ENCODE measurements around the gene USP6NL. TPM values are rescaled to one million over a fixed set of nuclear protein-coding genes. Genes with fewer than 3 reads are reported as not detected.

USP6NL gene
- total and polyA plus RNA-seq, 3 experiments from 2014 or later = 1.3 to 3.2 (median 1.9) TPM

GRCh38 chr10:11454958-11455566 is 156.4 kb downstream of the USP6NL start:
- H3K4me3 ChIP-seq (ENCODE audit: low read length) = no peak overlapping the region
- no peak for DNase-seq
- no peak overlapping the region for H3K4me3 Mint-ChIP-seq
- peaks cover 0 to 3% (median 0%) of the 10 kb centered on the region in 3 donors for H3K4me1 Mint-ChIP-seq
- ChIA-PET POLR2A (no interaction called here), CTCF (no interaction called here)
- peak overlapping the region in 1 of 8 donors; percentile 74 for H3K27ac Mint-ChIP-seq
- no peaks in the 10 kb centered on the region for H3K36me3 ChIP-seq (ENCODE audit: insufficient read depth, low read length)
- H3K27ac ChIP-seq (ENCODE audit: low read depth, low read length) = no peak overlapping the region
- H3K4me1 ChIP-seq (ENCODE audit: insufficient read depth, low read length) = no peaks in the 10 kb centered on the region
- H3K27me3 Mint-ChIP-seq = peaks cover 2 to 4% of the 10 kb centered on the region in 2 donors
- no peaks in the 10 kb centered on the region for H3K27me3 ChIP-seq (ENCODE audit: insufficient read depth, low read length, poor library complexity, severe bottlenecking)
- no peaks in the 10 kb centered on the region for H3K9me3 ChIP-seq (ENCODE audit: low read length)
- H3K36me3 Mint-ChIP-seq = peaks cover 0 to 2% (median 0%) of the 10 kb centered on the region in 3 donors
- H3K9me3 Mint-ChIP-seq = no peaks in the 10 kb centered on the region

GRCh38 chr10:11454160-11454559 is 157.3 kb downstream of the USP6NL start:
- no peaks in the 10 kb centered on the region for H3K4me1 ChIP-seq (ENCODE audit: insufficient read depth, low read length)
- Mint-ChIP-seq H3K4me1 (peaks cover 0 to 3% (median 0%) of the 10 kb centered on the region in 3 donors), H3K9me3 (no peaks in the 10 kb centered on the region), H3K27me3 (peaks cover 4% of the 10 kb centered on the region in 2 donors), H3K4me3 (no peak overlapping the region), H3K36me3 (peaks cover 0 to 2% (median 0%) of the 10 kb centered on the region in 3 donors), H3K27ac (peak overlapping the region in 1 of 8 donors; percentile 49)
- H3K36me3 ChIP-seq (ENCODE audit: insufficient read depth, low read length) = no peaks in the 10 kb centered on the region
- H3K27me3 ChIP-seq (ENCODE audit: insufficient read depth, low read length, poor library complexity, severe bottlenecking) = no peaks in the 10 kb centered on the region
- no peak overlapping the region for H3K4me3 ChIP-seq (ENCODE audit: low read length)
- H3K9me3 ChIP-seq (ENCODE audit: low read length) = no peaks in the 10 kb centered on the region
- ChIA-PET POLR2A (no interaction called here), CTCF (no interaction called here)
- no peak overlapping the region for H3K27ac ChIP-seq (ENCODE audit: low read depth, low read length)
- no peak for DNase-seq

- POLR2A ChIA-PET = no interaction called here
- peaks cover 3 to 9% of the 10 kb centered on the region in 2 donors for H3K27me3 Mint-ChIP-seq
- no peak overlapping the region for H3K4me3 Mint-ChIP-seq
- H3K9me3 ChIP-seq (ENCODE audit: low read length) = no peaks in the 10 kb centered on the region
- no peak overlapping the region for H3K4me3 ChIP-seq (ENCODE audit: low read length)
- H3K4me1 Mint-ChIP-seq = peaks cover 0 to 8% (median 3%) of the 10 kb centered on the region in 3 donors
- no peaks in the 10 kb centered on the region for H3K4me1 ChIP-seq (ENCODE audit: insufficient read depth, low read length)
- no peaks in the 10 kb centered on the region for H3K27me3 ChIP-seq (ENCODE audit: insufficient read depth, low read length, poor library complexity, severe bottlenecking)
- peaks cover 0 to 2% (median 0%) of the 10 kb centered on the region in 3 donors for H3K36me3 Mint-ChIP-seq
- H3K27ac ChIP-seq (ENCODE audit: low read depth, low read length) = no peak overlapping the region
- H3K27ac Mint-ChIP-seq = peak overlapping the region in 2 of 8 donors; percentile 4 to 96
- H3K9me3 Mint-ChIP-seq = no peaks in the 10 kb centered on the region
- H3K36me3 ChIP-seq (ENCODE audit: insufficient read depth, low read length) = no peaks in the 10 kb centered on the region
- DNase-seq = no peak
- CTCF ChIA-PET = no interaction called here
Measured at GRCh38 chr10:11451640-11452260, 159.7 kb downstream of the USP6NL start.

- no peak overlapping the region for H3K27ac ChIP-seq (ENCODE audit: low read depth, low read length)
- H3K4me1 ChIP-seq (ENCODE audit: insufficient read depth, low read length) = no peaks in the 10 kb centered on the region
- Mint-ChIP-seq H3K4me1 (peaks cover 0 to 8% (median 6%) of the 10 kb centered on the region in 3 donors), H3K27ac (no peak overlapping the region), H3K36me3 (peaks cover 0 to 2% (median 0%) of the 10 kb centered on the region in 3 donors), H3K27me3 (peaks cover 8 to 14% of the 10 kb centered on the region in 2 donors), H3K9me3 (no peaks in the 10 kb centered on the region), H3K4me3 (no peak overlapping the region)
- no peak overlapping the region for H3K4me3 ChIP-seq (ENCODE audit: low read length)
- H3K9me3 ChIP-seq (ENCODE audit: low read length) = no peaks in the 10 kb centered on the region
- no peak for DNase-seq
- ChIA-PET CTCF (no interaction called here), POLR2A (no interaction called here)
- H3K27me3 ChIP-seq (ENCODE audit: insufficient read depth, low read length, poor library complexity, severe bottlenecking) = no peaks in the 10 kb centered on the region
- H3K36me3 ChIP-seq (ENCODE audit: insufficient read depth, low read length) = no peaks in the 10 kb centered on the region
Measured at GRCh38 chr10:11450427-11450826, 161.0 kb downstream of the USP6NL start.

GRCh38 chr10:11449761-11450160 is 161.7 kb downstream of the USP6NL start:
- H3K27me3 Mint-ChIP-seq = peaks cover 8 to 14% of the 10 kb centered on the region in 2 donors
- H3K36me3 ChIP-seq (ENCODE audit: insufficient read depth, low read length) = no peaks in the 10 kb centered on the region
- no peaks in the 10 kb centered on the region for H3K4me1 ChIP-seq (ENCODE audit: insufficient read depth, low read length)
- no peak for DNase-seq
- H3K4me3 ChIP-seq (ENCODE audit: low read length) = no peak overlapping the region
- H3K27ac ChIP-seq (ENCODE audit: low read depth, low read length) = no peak overlapping the region
- H3K27me3 ChIP-seq (ENCODE audit: insufficient read depth, low read length, poor library complexity, severe bottlenecking) = no peaks in the 10 kb centered on the region
- H3K27ac Mint-ChIP-seq = no peak overlapping the region
- H3K9me3 ChIP-seq (ENCODE audit: low read length) = no peaks in the 10 kb centered on the region
- H3K4me1 Mint-ChIP-seq = peaks cover 0 to 8% (median 6%) of the 10 kb centered on the region in 3 donors
- POLR2A ChIA-PET = no interaction called here
- H3K4me3 Mint-ChIP-seq = no peak overlapping the region
- no peaks in the 10 kb centered on the region for H3K9me3 Mint-ChIP-seq
- CTCF ChIA-PET = no interaction called here
- peaks cover 0 to 2% (median 0%) of the 10 kb centered on the region in 3 donors for H3K36me3 Mint-ChIP-seq

- H3K27ac Mint-ChIP-seq = peak overlapping the region in 1 of 8 donors; percentile 60
- H3K27me3 Mint-ChIP-seq = peaks cover 10 to 14% of the 10 kb centered on the region in 2 donors
- no peaks in the 10 kb centered on the region for H3K4me1 ChIP-seq (ENCODE audit: insufficient read depth, low read length)
- no peak for DNase-seq
- H3K4me3 ChIP-seq (ENCODE audit: low read length) = no peak overlapping the region
- no peak overlapping the region for H3K4me3 Mint-ChIP-seq
- no peaks in the 10 kb centered on the region for H3K9me3 Mint-ChIP-seq
- CTCF ChIA-PET = no interaction called here
- H3K36me3 Mint-ChIP-seq = peaks cover 0 to 2% (median 0%) of the 10 kb centered on the region in 3 donors
- no peaks in the 10 kb centered on the region for H3K27me3 ChIP-seq (ENCODE audit: insufficient read depth, low read length, poor library complexity, severe bottlenecking)
- no peaks in the 10 kb centered on the region for H3K9me3 ChIP-seq (ENCODE audit: low read length)
- H3K27ac ChIP-seq (ENCODE audit: low read depth, low read length) = no peak overlapping the region
- no peaks in the 10 kb centered on the region for H3K36me3 ChIP-seq (ENCODE audit: insufficient read depth, low read length)
- H3K4me1 Mint-ChIP-seq = peaks cover 0 to 8% (median 6%) of the 10 kb centered on the region in 3 donors
- POLR2A ChIA-PET = no interaction called here
Measured at GRCh38 chr10:11448545-11449244, 162.8 kb downstream of the USP6NL start.

- Mint-ChIP-seq H3K9me3 (no peaks in the 10 kb centered on the region), H3K4me1 (peaks cover 0 to 8% (median 6%) of the 10 kb centered on the region in 3 donors), H3K4me3 (no peak overlapping the region), H3K27me3 (peaks cover 12 to 14% of the 10 kb centered on the region in 2 donors), H3K27ac (no peak overlapping the region), H3K36me3 (peaks cover 0 to 2% (median 0%) of the 10 kb centered on the region in 3 donors)
- Histone ChIP-seq H3K9me3 (ENCODE audit: low read length) (no peaks in the 10 kb centered on the region), H3K4me1 (ENCODE audit: insufficient read depth, low read length) (no peaks in the 10 kb centered on the region), H3K27ac (ENCODE audit: low read depth, low read length) (no peak overlapping the region), H3K4me3 (ENCODE audit: low read length) (no peak overlapping the region), H3K36me3 (ENCODE audit: insufficient read depth, low read length) (no peaks in the 10 kb centered on the region), H3K27me3 (ENCODE audit: insufficient read depth, low read length, poor library complexity, severe bottlenecking) (no peaks in the 10 kb centered on the region)
- no peak for DNase-seq
- ChIA-PET POLR2A (no interaction called here), CTCF (no interaction called here)
Measured at GRCh38 chr10:11448190-11448544, 163.3 kb downstream of the USP6NL start.

- Mint-ChIP-seq H3K27ac (no peak overlapping the region), H3K4me1 (peaks cover 0 to 8% (median 6%) of the 10 kb centered on the region in 3 donors), H3K27me3 (peaks cover 12 to 14% of the 10 kb centered on the region in 2 donors), H3K4me3 (no peak overlapping the region), H3K9me3 (no peaks in the 10 kb centered on the region), H3K36me3 (peaks cover 0 to 2% (median 0%) of the 10 kb centered on the region in 3 donors)
- Histone ChIP-seq H3K9me3 (ENCODE audit: low read length) (no peaks in the 10 kb centered on the region), H3K4me3 (ENCODE audit: low read length) (no peak overlapping the region), H3K36me3 (ENCODE audit: insufficient read depth, low read length) (no peaks in the 10 kb centered on the region), H3K4me1 (ENCODE audit: insufficient read depth, low read length) (no peaks in the 10 kb centered on the region), H3K27me3 (ENCODE audit: insufficient read depth, low read length, poor library complexity, severe bottlenecking) (no peaks in the 10 kb centered on the region), H3K27ac (ENCODE audit: low read depth, low read length) (no peak overlapping the region)
- CTCF ChIA-PET = no interaction called here
- POLR2A ChIA-PET = no interaction called here
- no peak for DNase-seq
Measured at GRCh38 chr10:11447586-11447985, 163.9 kb downstream of the USP6NL start.

Measured in CD8-positive, alpha-beta memory T cell (primary cell).